ENCODE results near the gene XPO4. TPM values are rescaled to one million over a fixed set of nuclear protein-coding genes. Genes with fewer than 3 reads are reported as not detected.

XPO4 gene
- total RNA-seq, 4 donors from 2014 or later = 15.0 to 23.2 (median 17.6) TPM

DNA sequence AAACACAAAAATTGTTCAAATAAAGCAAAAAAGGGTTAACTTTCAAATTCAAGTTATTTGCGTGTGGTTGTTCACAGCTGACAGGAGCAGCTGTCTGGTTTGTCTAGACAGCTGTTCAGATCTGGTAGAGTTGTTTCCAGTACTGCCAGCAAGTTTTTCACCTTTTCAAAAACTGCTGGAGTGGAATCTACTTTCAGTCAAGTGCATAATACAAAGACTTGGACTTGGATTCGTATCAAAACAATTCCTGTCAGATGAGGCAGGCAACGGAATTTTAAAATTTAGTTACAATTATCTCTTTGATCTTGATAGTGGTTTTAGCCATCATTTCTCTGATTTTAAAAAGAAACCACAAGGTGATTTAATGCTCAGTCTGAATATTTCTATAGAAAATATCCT lies 77.1 kb downstream of the XPO4 start:
- Histone ChIP-seq H3K4me1 (peaks cover 8% of the 10 kb centered on the region), H3K36me3 (peaks cover 5% of the 10 kb centered on the region), H3K27ac (no peak overlapping the region), H3K9me3 (no peaks in the 10 kb centered on the region), H3K4me3 (no peak overlapping the region), H3K27me3 (no peaks in the 10 kb centered on the region)
- TF ChIP-seq, protein P1, sequence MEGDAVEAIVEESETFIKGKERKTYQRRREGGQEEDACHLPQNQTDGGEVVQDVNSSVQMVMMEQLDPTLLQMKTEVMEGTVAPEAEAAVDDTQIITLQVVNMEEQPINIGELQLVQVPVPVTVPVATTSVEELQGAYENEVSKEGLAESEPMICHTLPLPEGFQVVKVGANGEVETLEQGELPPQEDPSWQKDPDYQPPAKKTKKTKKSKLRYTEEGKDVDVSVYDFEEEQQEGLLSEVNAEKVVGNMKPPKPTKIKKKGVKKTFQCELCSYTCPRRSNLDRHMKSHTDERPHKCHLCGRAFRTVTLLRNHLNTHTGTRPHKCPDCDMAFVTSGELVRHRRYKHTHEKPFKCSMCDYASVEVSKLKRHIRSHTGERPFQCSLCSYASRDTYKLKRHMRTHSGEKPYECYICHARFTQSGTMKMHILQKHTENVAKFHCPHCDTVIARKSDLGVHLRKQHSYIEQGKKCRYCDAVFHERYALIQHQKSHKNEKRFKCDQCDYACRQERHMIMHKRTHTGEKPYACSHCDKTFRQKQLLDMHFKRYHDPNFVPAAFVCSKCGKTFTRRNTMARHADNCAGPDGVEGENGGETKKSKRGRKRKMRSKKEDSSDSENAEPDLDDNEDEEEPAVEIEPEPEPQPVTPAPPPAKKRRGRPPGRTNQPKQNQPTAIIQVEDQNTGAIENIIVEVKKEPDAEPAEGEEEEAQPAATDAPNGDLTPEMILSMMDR (IDR thresholded peaks at IDR 0.05) = no peak
- TF ChIP-seq POLR2AphosphoS5 (IDR thresholded peaks at IDR 0.05) (no peak), POLR2A (IDR thresholded peaks at IDR 0.05) (no peak), EP300 (IDR thresholded peaks at IDR 0.05) (no peak)
- WGBS = 36% methylated on average over 3 of the region's 3 CpGs
- no peak for DNase-seq (ENCODE audit: low spot score in 2 of 2)

GRCh38 chr13:20824762-20825476 lies 77.6 kb downstream of the XPO4 start:
- H3K4me1 ChIP-seq = peaks cover 8% of the 10 kb centered on the region
- H3K36me3 ChIP-seq = peaks cover 5% of the 10 kb centered on the region
- DNase-seq (ENCODE audit: low spot score in 2 of 2) = no peak
- no peak overlapping the region for H3K4me3 ChIP-seq
- no peaks in the 10 kb centered on the region for H3K9me3 ChIP-seq
- 70% methylated on average over 5 of the region's 5 CpGs for WGBS
- no peaks in the 10 kb centered on the region for H3K27me3 ChIP-seq
- TF ChIP-seq EP300 (IDR thresholded peaks at IDR 0.05) = no peak
- H3K27ac ChIP-seq = no peak overlapping the region

- no peak overlapping the region for H3K4me3 ChIP-seq
- H3K9me3 ChIP-seq = no peaks in the 10 kb centered on the region
- H3K27me3 ChIP-seq = no peaks in the 10 kb centered on the region
- H3K4me1 ChIP-seq = no peaks in the 10 kb centered on the region
- H3K27ac ChIP-seq = no peak overlapping the region
- WGBS = 96% methylated on average over 1 of the region's 1 CpG
- peaks cover 11% of the 10 kb centered on the region for H3K36me3 ChIP-seq
- TF ChIP-seq POLR2A (IDR thresholded peaks at IDR 0.05) (no peak), EP300 (IDR thresholded peaks at IDR 0.05) (no peak), POLR2AphosphoS5 (IDR thresholded peaks at IDR 0.05) (no peak)
- TF ChIP-seq, protein P1 (IDR thresholded peaks at IDR 0.05) = no peak
- DNase-seq (ENCODE audit: low spot score in 2 of 2) = no peak
Measured at GRCh38 chr13:20823071-20823470, 79.5 kb downstream of the XPO4 start.

GRCh38 chr13:20822406-20822805 lies 80.1 kb downstream of the XPO4 start:
- Histone ChIP-seq H3K4me1 (no peaks in the 10 kb centered on the region), H3K4me3 (no peak overlapping the region), H3K9me3 (no peaks in the 10 kb centered on the region), H3K27me3 (no peaks in the 10 kb centered on the region), H3K36me3 (peaks cover 11% of the 10 kb centered on the region), H3K27ac (no peak overlapping the region)
- TF ChIP-seq, protein P1 (IDR thresholded peaks at IDR 0.05) = no peak
- TF ChIP-seq POLR2AphosphoS5 (IDR thresholded peaks at IDR 0.05) = no peak
- no peak for TF ChIP-seq EP300 (IDR thresholded peaks at IDR 0.05)
- TF ChIP-seq POLR2A (IDR thresholded peaks at IDR 0.05) = no peak
- no peak for DNase-seq (ENCODE audit: low spot score in 2 of 2)
- WGBS = 100% methylated on average over 1 of the region's 1 CpG

DNA sequence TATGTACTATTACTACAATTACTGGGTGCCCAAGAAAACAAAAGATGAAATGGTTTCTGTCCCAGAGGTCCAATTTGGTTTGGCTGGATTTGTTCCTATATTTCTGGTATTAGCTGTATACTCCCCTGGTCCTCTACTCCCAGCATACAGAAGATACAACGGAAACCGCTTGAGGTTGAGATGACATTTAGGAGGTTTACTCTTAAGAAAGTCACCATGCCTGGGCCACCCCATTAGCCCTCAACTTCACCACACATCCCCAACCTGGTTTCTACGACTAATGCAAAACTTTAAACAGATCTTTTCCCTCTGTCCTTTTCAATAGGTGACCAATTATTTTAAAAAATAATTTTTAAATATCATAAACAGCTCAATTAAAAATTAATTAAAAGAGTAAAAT lies 82.8 kb downstream of the XPO4 start:
- TF ChIP-seq POLR2AphosphoS5 (IDR thresholded peaks at IDR 0.05) = no peak
- TF ChIP-seq, protein P1 (IDR thresholded peaks at IDR 0.05) = no peak
- no peak for TF ChIP-seq POLR2A (IDR thresholded peaks at IDR 0.05)
- no peak for TF ChIP-seq EP300 (IDR thresholded peaks at IDR 0.05)
- Histone ChIP-seq H3K36me3 (peaks cover 11% of the 10 kb centered on the region), H3K4me3 (no peak overlapping the region), H3K4me1 (peaks cover 8% of the 10 kb centered on the region), H3K27ac (no peak overlapping the region), H3K27me3 (no peaks in the 10 kb centered on the region), H3K9me3 (no peaks in the 10 kb centered on the region)
- no peak for DNase-seq (ENCODE audit: low spot score in 2 of 2)
- 98% methylated on average over 3 of the region's 3 CpGs for WGBS

Data from suprapubic skin (tissue), 4 donors.